ENCODE data around the gene ADAMTS1. TPM values are rescaled to one million over a fixed set of nuclear protein-coding genes. Genes with fewer than 3 reads are reported as not detected.

Gene ADAMTS1
- total RNA-seq, 1 experiment from 2014 or later, result 0.26 TPM

- intact Hi-C loops (cut with micrococcal nuclease; ENCODE audit: unreplicated experiment), result no loop called here
- no peaks in the 10 kb centered on the region for H3K9me2 ChIP-seq (ENCODE audit: insufficient read depth)
- H3K4me2 ChIP-seq, result no peak overlapping the region
- ChIA-PET CTCF (no interaction called here), POLR2A (ENCODE audit: unreplicated experiment) (interaction anchor here (0.8 kb wide), 1 partner anchor 20 kb away, joined by 9 read pairs; no protein-coding TSS in a partner anchor)
- no peaks in the 10 kb centered on the region for H3F3A ChIP-seq (ENCODE audit: insufficient read depth, low read depth)
- no peaks in the 10 kb centered on the region for H3K9me3 ChIP-seq (ENCODE audit: insufficient read depth, low read depth)
- BruUV-seq (replicated peaks), result no TSS peak
- no peak overlapping the region for H2AFZ ChIP-seq
- H3K79me2 ChIP-seq (ENCODE audit: low read depth), result no peaks in the 10 kb centered on the region
- no peak overlapping the region for H3K4me3 ChIP-seq
- H3K36me3 ChIP-seq (ENCODE audit: low read depth), result no peaks in the 10 kb centered on the region
- H3K27me3 ChIP-seq (ENCODE audit: insufficient read depth, low read depth), result no peaks in the 10 kb centered on the region
- no peaks in the 10 kb centered on the region for H3K4me1 ChIP-seq (replicated peaks; ENCODE audit: insufficient read depth)
- TF ChIP-seq CTCF (conservative IDR thresholded peaks at IDR 0.05), result no peak
- TF ChIP-seq EZH2 (IDR thresholded peaks at IDR 0.05; ENCODE audit: low read depth), result no peak
- H4K20me1 ChIP-seq (ENCODE audit: insufficient read depth), result no peaks in the 10 kb centered on the region
- DNase-seq, result no peak
- H3K27ac ChIP-seq, result no peak overlapping the region
Observed at GRCh38 chr21:26795866-26796329, 49.3 kb downstream of the ADAMTS1 start.

DNA sequence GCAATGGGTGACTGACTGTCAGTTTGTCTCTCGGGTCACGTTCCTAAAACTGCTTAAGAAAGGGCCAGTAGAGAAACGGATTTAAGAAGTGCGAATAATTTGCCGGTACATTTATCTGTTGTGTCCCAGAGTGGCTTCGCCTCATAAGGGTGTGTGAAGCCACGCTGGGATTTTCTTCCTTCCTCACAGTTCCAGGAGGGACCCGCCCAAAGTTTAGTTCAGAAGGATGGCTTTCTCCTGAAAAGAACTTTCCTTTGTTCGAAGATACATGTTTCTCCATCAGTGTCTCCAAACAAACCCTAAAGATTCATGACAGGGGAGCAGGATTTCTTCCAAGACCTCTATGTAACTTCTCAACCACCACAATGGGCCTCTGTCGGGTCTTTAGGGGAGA, 49.8 kb downstream of the ADAMTS1 start:
- no peaks in the 10 kb centered on the region for H3K36me3 ChIP-seq (ENCODE audit: low read depth)
- H3K4me2 ChIP-seq, result no peak overlapping the region
- no peak overlapping the region for H3K27ac ChIP-seq
- no peak for TF ChIP-seq CTCF (conservative IDR thresholded peaks at IDR 0.05)
- TF ChIP-seq EZH2 (IDR thresholded peaks at IDR 0.05; ENCODE audit: low read depth), result no peak
- H3K4me3 ChIP-seq, result no peak overlapping the region
- H3K4me1 ChIP-seq (replicated peaks; ENCODE audit: insufficient read depth), result no peaks in the 10 kb centered on the region
- CTCF ChIA-PET, result interaction anchor here (0.7 kb wide), 1 partner anchor 1030 kb away, joined by 3 read pairs; no protein-coding TSS in a partner anchor
- H3K9me2 ChIP-seq (ENCODE audit: insufficient read depth), result no peaks in the 10 kb centered on the region
- H3K27me3 ChIP-seq (ENCODE audit: insufficient read depth, low read depth), result no peaks in the 10 kb centered on the region
- BruUV-seq (replicated peaks), result no TSS peak
- H2AFZ ChIP-seq, result no peak overlapping the region
- no peaks in the 10 kb centered on the region for H3F3A ChIP-seq (ENCODE audit: insufficient read depth, low read depth)
- POLR2A ChIA-PET (ENCODE audit: unreplicated experiment), result interaction anchor here (0.8 kb wide), 1 partner anchor 20 kb away, joined by 9 read pairs; no protein-coding TSS in a partner anchor
- no peak for DNase-seq
- H3K9me3 ChIP-seq (ENCODE audit: insufficient read depth, low read depth), result no peaks in the 10 kb centered on the region
- no peaks in the 10 kb centered on the region for H4K20me1 ChIP-seq (ENCODE audit: insufficient read depth)
- intact Hi-C loops (cut with micrococcal nuclease; ENCODE audit: unreplicated experiment), result no loop called here
- no peaks in the 10 kb centered on the region for H3K79me2 ChIP-seq (ENCODE audit: low read depth)

- Histone ChIP-seq H3K9me3 (ENCODE audit: insufficient read depth, low read depth) (no peaks in the 10 kb centered on the region), H3K9me2 (ENCODE audit: insufficient read depth) (no peaks in the 10 kb centered on the region), H3F3A (ENCODE audit: insufficient read depth, low read depth) (no peaks in the 10 kb centered on the region), H3K4me2 (no peak overlapping the region), H3K79me2 (ENCODE audit: low read depth) (no peaks in the 10 kb centered on the region), H3K27ac (no peak overlapping the region), H3K4me1 (replicated peaks; ENCODE audit: insufficient read depth) (no peaks in the 10 kb centered on the region), H3K36me3 (ENCODE audit: low read depth) (no peaks in the 10 kb centered on the region), H3K4me3 (no peak overlapping the region), H4K20me1 (ENCODE audit: insufficient read depth) (no peaks in the 10 kb centered on the region), H2AFZ (no peak overlapping the region), H3K27me3 (ENCODE audit: insufficient read depth, low read depth) (no peaks in the 10 kb centered on the region)
- ChIA-PET CTCF (interaction anchor here (0.7 kb wide), 1 partner anchor 1029 kb away, joined by 3 read pairs; no protein-coding TSS in a partner anchor), POLR2A (ENCODE audit: unreplicated experiment) (no interaction called here)
- no peak for DNase-seq
- intact Hi-C loops (cut with micrococcal nuclease; ENCODE audit: unreplicated experiment), result no loop called here
- TF ChIP-seq CTCF (conservative IDR thresholded peaks at IDR 0.05), result no peak
- no peak for TF ChIP-seq EZH2 (IDR thresholded peaks at IDR 0.05; ENCODE audit: low read depth)
- no TSS peak for BruUV-seq (replicated peaks)
Observed at GRCh38 chr21:26794597-26795411, 50.4 kb downstream of the ADAMTS1 start.

Measured in PC-9 (cell line).